GM12878 (cell line): ENCODE results near the gene ADAM11. TPM values are rescaled to one million over a fixed set of nuclear protein-coding genes. Genes with fewer than 3 reads are reported as not detected.
A peak's percentile ranks its signal among the peaks of the same experiment; 100 is the strongest.

Experiments
- ATAC-seq: fragments of 200-7000 bp; cut with Tn5 transposase; 3 replicates; pipeline ENCODE4 v1.9.1; 2020; ENCODE audit warnings: mild to moderate bottlenecking, moderate library complexity
- BruUV-seq: library from RNA; stranded (reverse); fragments of 400-500 nt; replicated peaks from 2 replicates; lab custom pipeline; 2021; lab: Mats Ljungman, UMichigan
- CTCF ChIA-PET: fragments of 300-600 bp; sonication (Branson Sonifier 250); formaldehyde crosslinking; extraction: SDS; loops from one replicate; lab custom pipeline; 2021; ENCODE audit warnings: inconsistent platforms; lab: Yijun Ruan, JAX
- POLR2A ChIA-PET: fragments of 350-600 bp; formaldehyde crosslinking; extraction: SDS; loops from one replicate; lab custom pipeline; 2021; ENCODE audit warnings: inconsistent platforms; lab: Charles Lee
- RAD21 ChIA-PET: fragments of 300-600 bp; sonication (Branson Sonifier 250); formaldehyde crosslinking; loops from one replicate; lab custom pipeline; 2023; ENCODE audit warnings: antibody characterized with exemption; ENCODE audit not compliant: unreplicated experiment; lab: Charles Lee
- SMC1A ChIA-PET: fragments of 300-600 bp; sonication (Branson Sonifier 250); formaldehyde crosslinking; loops from one replicate; lab custom pipeline; 2023; ENCODE audit not compliant: unreplicated experiment, uncharacterized antibody; lab: Charles Lee
- DNase-seq: peaks from one replicate; pipeline ENCODE4 v3.0.0-alpha.2; 2011; ENCODE audit warnings: low read depth, low spot score
- FAIRE-seq: peaks from 3 replicates; lab custom pipeline; 2011; peaks lifted over from hg19 to GRCh38; lab: Jason Lieb, UNC
- H2AFZ ChIP-seq: 2 replicates; pipeline ENCODE4 v1.6.0; 2011; ENCODE audit warnings: low read depth, low read length, control low read depth; ENCODE audit not compliant: control insufficient read depth
- H3K27ac ChIP-seq: 2 replicates; pipeline ENCODE4 v1.5.1; 2011; ENCODE audit warnings: control low read depth; ENCODE audit not compliant: control insufficient read depth, insufficient read depth
- H3K27me3 ChIP-seq, 2 experiments: replicated peaks in 1 of 2; 2 replicates each; pipeline versions ENCODE4 v1.6.0 to v1.6.1; 2011; ENCODE audit warnings: low read length in 1 of 2; ENCODE audit not compliant: control insufficient read depth in 2 of 2, insufficient read depth in 2 of 2
- H3K36me3 ChIP-seq, 2 experiments: 2 replicates each; pipeline ENCODE4 v1.5.1; 2011; ENCODE audit warnings: low read length in 1 of 2; ENCODE audit not compliant: control insufficient read depth in 2 of 2, insufficient read depth in 2 of 2
- H3K4me1 ChIP-seq: 2 replicates; pipeline ENCODE4 v1.6.1; 2011; ENCODE audit warnings: mild to moderate bottlenecking, low read length, moderate library complexity, mixed read lengths; ENCODE audit not compliant: control insufficient read depth, insufficient read depth
- H3K4me2 ChIP-seq: 2 replicates; pipeline ENCODE4 v1.6.0; 2011; ENCODE audit warnings: control low read depth; ENCODE audit not compliant: control insufficient read depth, insufficient read depth
- H3K4me3 ChIP-seq: fragments of 200-600 bp; sonication (generic); 2 replicates; pipeline ENCODE4 v1.5.1; 2016
- H3K79me2 ChIP-seq: 2 replicates; pipeline ENCODE4 v1.6.0; 2011; ENCODE audit warnings: low read length; ENCODE audit not compliant: control insufficient read depth, insufficient read depth
- H3K9ac ChIP-seq: 2 replicates; pipeline ENCODE4 v1.8.0; 2011; ENCODE audit warnings: low read length, control low read depth, mixed read lengths; ENCODE audit not compliant: control insufficient read depth, insufficient read depth
- H3K9me3 ChIP-seq: replicated peaks from 3 replicates; pipeline ENCODE4 v1.5.1; 2011; ENCODE audit warnings: mild to moderate bottlenecking, low read length; ENCODE audit not compliant: control insufficient read depth, insufficient read depth
- H4K20me1 ChIP-seq: 2 replicates; pipeline ENCODE4 v1.6.0; 2011; ENCODE audit not compliant: control insufficient read depth, insufficient read depth
- ASH2L ChIP-seq: fragments of 300-600, 200-600 bp; sonication (generic); IDR thresholded peaks from 2 replicates; pipeline ENCODE4 v1.6.1; 2017; ENCODE audit warnings: low read depth, mild to moderate bottlenecking, borderline replicate concordance
- ATF7 ChIP-seq: fragments of 450-650 bp; IDR thresholded peaks from 2 replicates; pipeline ENCODE4 v1.6.1; 2016; ENCODE audit warnings: low read depth, mild to moderate bottlenecking
- EGR1 ChIP-seq, 2 experiments: IDR thresholded peaks; 1 replicate in 1 of 2; 2 replicates in 1 of 2; pipeline ENCODE4 v1.6.1; 2011 to 2012; ENCODE audit warnings: low read depth in 2 of 2, low read length in 2 of 2, borderline replicate concordance in 1 of 2, mild to moderate bottlenecking in 1 of 2, moderate library complexity in 1 of 2
- FOXK2 ChIP-seq: fragments of 450-650 bp; IDR thresholded peaks from 2 replicates; pipeline ENCODE4 v1.6.1; 2017; ENCODE audit warnings: mild to moderate bottlenecking, moderate library complexity
- MXI1 ChIP-seq: fragments of 150-350 bp; IDR thresholded peaks from 2 replicates; pipeline ENCODE4 v1.6.1; 2011; ENCODE audit warnings: low read depth, mild to moderate bottlenecking, inconsistent platforms, low read length, improper control_type of control experiment
- NR2F1 ChIP-seq: fragments of 450-650 bp; conservative IDR thresholded peaks from 2 replicates; pipeline ENCODE4 v1.6.1; 2017; ENCODE audit warnings: mild to moderate bottlenecking
- PML ChIP-seq: IDR thresholded peaks from 2 replicates; pipeline ENCODE4 v1.6.1; 2012; ENCODE audit warnings: low read length, inconsistent platforms
- RAD51 ChIP-seq: fragments of 450-650 bp; IDR thresholded peaks from 2 replicates; pipeline ENCODE4 v1.6.1; 2016; ENCODE audit warnings: moderate library complexity, mild to moderate bottlenecking, inconsistent platforms
- RB1 ChIP-seq: fragments of 450-650 bp; formaldehyde crosslinking; IDR thresholded peaks from 2 replicates; pipeline ENCODE4 v1.6.1; 2017; ENCODE audit warnings: mild to moderate bottlenecking, borderline replicate concordance
- RELB ChIP-seq: fragments of 450-650 bp; IDR thresholded peaks from 2 replicates; pipeline ENCODE4 v1.6.1; 2017; ENCODE audit warnings: low read depth, mild to moderate bottlenecking, moderate library complexity
- SIN3A ChIP-seq: IDR thresholded peaks from 2 replicates; pipeline ENCODE4 v1.6.1; 2012; ENCODE audit warnings: low read depth, low read length, improper control_type of control experiment
- TCF3 ChIP-seq: IDR thresholded peaks from 2 replicates; pipeline ENCODE4 v1.6.1; 2012; ENCODE audit warnings: low read depth, mild to moderate bottlenecking, low read length, borderline replicate concordance; ENCODE audit not compliant: insufficient read depth
- USF1 ChIP-seq: IDR thresholded peaks from 2 replicates; pipeline ENCODE4 v1.6.1; 2011; ENCODE audit warnings: borderline replicate concordance, low read depth, mild to moderate bottlenecking, moderate library complexity, mixed read lengths, low read length; ENCODE audit not compliant: insufficient read depth; ENCODE audit errors: extremely low read length
- ZBTB4 ChIP-seq: fragments of 450-650 bp; formaldehyde crosslinking; IDR thresholded peaks from 2 replicates; pipeline ENCODE4 v1.4.0; 2022; ENCODE audit warnings: mild to moderate bottlenecking, moderate library complexity
- WGBS: methylation state at CpG from one replicate; pipeline ENCODE4 v1.1.6; 2016; ENCODE audit warnings: low lambda C conversion rate; ENCODE audit not compliant: insufficient replicate concordance, insufficient coverage; ENCODE audit errors: missing lambda C conversion rate; 5-methylcytosine and 5-hydroxymethylcytosine counted together
- in situ Hi-C: fragments of 300-500 bp; cut with MboI; formaldehyde crosslinking; loops from 9 replicates; pipeline ENCODE4 v1.14.3; 2018; ENCODE audit warnings: mixed read lengths
- intact Hi-C: fragments of 100-400 bp; cut with micrococcal nuclease; formaldehyde crosslinking; loops from one replicate; pipeline ENCODE4 v1.14.2; 2022; ENCODE audit not compliant: unreplicated experiment
- polyA plus RNA-seq, 11 experiments: library from polyadenylated mRNA; depleted of rRNA in 4 of 11; unstranded in 6 of 11; stranded (reverse) in 5 of 11; fragments of >200 nt; fragmentation: Nextera tagmentation in 4 of 11; fragmentation: Illumina TruSeq in 1 of 11; extraction: Ambion mirVana in 4 of 11; extraction: Trizol in 1 of 11; gene quantifications; 1 replicate in 1 of 11; 2 replicates in 10 of 11; pipeline versions ENCODE4 v1.2.1 to v1.2.3, GENCODE V29; 2011 to 2016; ENCODE audit warnings: inconsistent platforms in 2 of 11, missing spikeins in 2 of 11, low read depth in 1 of 11
- total RNA-seq, 4 experiments: library from RNA; depleted of rRNA in 3 of 4; stranded (reverse); fragments of >200 nt in 3 of 4; fragmentation: Illumina TruSeq in 1 of 4; extraction: Trizol in 1 of 4; gene quantifications; 2 replicates each; pipeline versions ENCODE4 v1.2.1 to v1.2.3, GENCODE V29; 2013 to 2021
- TF ChIP-seq, protein P1 (sequence below): fragments of 150-350 bp; IDR thresholded peaks from 2 replicates; pipeline ENCODE4 v1.6.1; 2014; ENCODE audit warnings: mild to moderate bottlenecking, low read depth, low read length
- TF ChIP-seq, protein P2 (sequence below): IDR thresholded peaks from 2 replicates; pipeline ENCODE4 v1.6.1; 2011; ENCODE audit warnings: mild to moderate bottlenecking, low read depth, low read length, moderate library complexity; ENCODE audit not compliant: insufficient replicate concordance

The ADAM11 gene
- total and polyA plus RNA-seq, 10 of the 15 experiments (the other 5 are each of a cell fraction or from before 2014, with no cell fraction given), result 0.03 to 0.37 (median 0.06) TPM; not detected in 3

DNA sequence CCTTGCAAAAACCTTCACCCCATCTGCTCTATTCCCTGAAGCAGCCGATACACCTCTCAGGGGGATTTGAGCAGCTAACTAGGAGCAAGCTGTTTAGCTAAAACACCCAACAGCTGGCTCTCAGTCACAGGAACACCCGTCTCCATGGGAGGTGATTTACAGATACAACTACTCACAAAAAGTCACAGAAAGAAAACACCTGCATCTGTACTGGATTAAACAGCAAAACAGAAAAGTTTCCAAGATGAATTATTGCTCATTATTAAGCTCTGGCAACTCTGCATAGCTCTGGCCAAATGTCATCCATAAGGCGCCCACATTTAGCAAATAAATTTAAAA lies 49.0 kb downstream of the ADAM11 start:
- no peak overlapping the region for H3K9ac ChIP-seq
- 54% methylated on average over 3 of the region's 3 CpGs for WGBS
- intact Hi-C loops (no loop called here), in situ Hi-C loops (no loop called here)
- no peaks in the 10 kb centered on the region for H4K20me1 ChIP-seq
- no peaks in the 10 kb centered on the region for H3K9me3 ChIP-seq
- H3K4me2 ChIP-seq, result no peak overlapping the region
- BruUV-seq, result no TSS peak
- FAIRE-seq (no peak), DNase-seq (no peak), ATAC-seq (peak; percentile 37)
- H3K27ac ChIP-seq, result no peak overlapping the region
- ChIA-PET POLR2A (interaction anchor here (1.0 kb wide), 1 partner anchor 24 kb away, joined by 3 read pairs; no protein-coding TSS in a partner anchor), SMC1A (interaction anchor here (0.8 kb wide), 1 partner anchor 91 kb away, joined by 3 read pairs; no protein-coding TSS in a partner anchor), RAD21 (no interaction called here), CTCF (interaction anchor here (1.2 to 2.7 kb wide), 2 partner anchors 28 to 57 kb away, joined by 3 to 5 read pairs; no protein-coding TSS in a partner anchor)
- H3K4me1 ChIP-seq, result no peaks in the 10 kb centered on the region
- H2AFZ ChIP-seq, result no peak overlapping the region
- H3K4me3 ChIP-seq, result no peak overlapping the region
- H3K36me3 ChIP-seq, result no peaks in the 10 kb centered on the region
- H3K79me2 ChIP-seq, result no peaks in the 10 kb centered on the region
- H3K27me3 ChIP-seq, result no peaks in the 10 kb centered on the region
- TF ChIP-seq ATF7 (no peak), RB1 (no peak), SIN3A (no peak), RELB (no peak), ZBTB4 (no peak), USF1 (no peak), ASH2L (no peak), PML (no peak), FOXK2 (no peak), NR2F1 (no peak), TCF3 (no peak), EGR1 (IDR thresholded peaks at IDR 0.05; ENCODE audit: borderline replicate concordance in 1 of 2, low read depth in 2 of 2, low read length in 2 of 2) (no peak), RAD51 (no peak), MXI1 (no peak)
- TF ChIP-seq, protein P1, sequence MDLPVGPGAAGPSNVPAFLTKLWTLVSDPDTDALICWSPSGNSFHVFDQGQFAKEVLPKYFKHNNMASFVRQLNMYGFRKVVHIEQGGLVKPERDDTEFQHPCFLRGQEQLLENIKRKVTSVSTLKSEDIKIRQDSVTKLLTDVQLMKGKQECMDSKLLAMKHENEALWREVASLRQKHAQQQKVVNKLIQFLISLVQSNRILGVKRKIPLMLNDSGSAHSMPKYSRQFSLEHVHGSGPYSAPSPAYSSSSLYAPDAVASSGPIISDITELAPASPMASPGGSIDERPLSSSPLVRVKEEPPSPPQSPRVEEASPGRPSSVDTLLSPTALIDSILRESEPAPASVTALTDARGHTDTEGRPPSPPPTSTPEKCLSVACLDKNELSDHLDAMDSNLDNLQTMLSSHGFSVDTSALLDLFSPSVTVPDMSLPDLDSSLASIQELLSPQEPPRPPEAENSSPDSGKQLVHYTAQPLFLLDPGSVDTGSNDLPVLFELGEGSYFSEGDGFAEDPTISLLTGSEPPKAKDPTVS, result no peak
- TF ChIP-seq, protein P2, sequence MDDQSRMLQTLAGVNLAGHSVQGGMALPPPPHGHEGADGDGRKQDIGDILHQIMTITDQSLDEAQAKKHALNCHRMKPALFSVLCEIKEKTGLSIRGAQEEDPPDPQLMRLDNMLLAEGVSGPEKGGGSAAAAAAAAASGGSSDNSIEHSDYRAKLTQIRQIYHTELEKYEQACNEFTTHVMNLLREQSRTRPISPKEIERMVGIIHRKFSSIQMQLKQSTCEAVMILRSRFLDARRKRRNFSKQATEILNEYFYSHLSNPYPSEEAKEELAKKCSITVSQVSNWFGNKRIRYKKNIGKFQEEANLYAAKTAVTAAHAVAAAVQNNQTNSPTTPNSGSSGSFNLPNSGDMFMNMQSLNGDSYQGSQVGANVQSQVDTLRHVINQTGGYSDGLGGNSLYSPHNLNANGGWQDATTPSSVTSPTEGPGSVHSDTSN, result no peak
